Upper lobe of right lung (tissue), 1 donor: Measurements from ENCODE around the gene VSTM2A. TPM values are rescaled to one million over a fixed set of nuclear protein-coding genes. Genes with fewer than 3 reads are reported as not detected.
"Not testable (repeated sequence)": the region's sequence is repeated elsewhere in the genome, so short reads cannot be mapped to it uniquely, and the experiment has no call there.

Experiments
- ATAC-seq: fragments of 200-7000 bp; cut with Tn5 transposase; one replicate; pipeline ENCODE4 v1.9.1; 2020; ENCODE audit warnings: mild to moderate bottlenecking, moderate library complexity
- DNase-seq: peaks from one replicate; pipeline ENCODE4 v3.0.0-alpha.2; 2020
- H3K27ac ChIP-seq: fragments of 200-600 bp; one replicate; pipeline ENCODE4 v1.8.0; 2022
- H3K27me3 ChIP-seq: fragments of 200-600 bp; one replicate; pipeline ENCODE4 v1.8.0; 2022; ENCODE audit warnings: mild to moderate bottlenecking
- H3K36me3 ChIP-seq: fragments of 200-600 bp; one replicate; pipeline ENCODE4 v1.8.0; 2022
- H3K4me1 ChIP-seq: fragments of 200-600 bp; one replicate; pipeline ENCODE4 v1.8.0; 2022
- H3K4me3 ChIP-seq: fragments of 200-600 bp; one replicate; pipeline ENCODE4 v1.8.0; 2022; ENCODE audit warnings: mild to moderate bottlenecking
- H3K9me3 ChIP-seq: fragments of 200-600 bp; one replicate; pipeline ENCODE4 v1.8.0; 2022
- CTCF ChIP-seq: fragments of 200-600 bp; IDR thresholded peaks from one replicate; pipeline ENCODE4 v1.8.0; 2022; ENCODE audit warnings: antibody characterized with exemption
- intact Hi-C: fragments of 100-400 bp; cut with DNase I; formaldehyde crosslinking; loops from one replicate; pipeline ENCODE4 v1.11.0; 2022
- long read RNA-seq: library from polyadenylated mRNA; unstranded; transcript quantifications from one replicate; pipeline ENCODE4 v2.0.0, GENCODE V29; 2021
- total RNA-seq: library from RNA; stranded (reverse); fragmentation: NEBNext Ultra II Directional; extraction: Animal tissue kit (Norgen Biotek cat#: 25700); gene quantifications from one replicate; pipeline ENCODE4 v1.2.1, GENCODE V29; 2021
- donor health status: DM: no; HTN: yes; CAD: no; lungs with severe emphysema.

Gene VSTM2A, protein sequence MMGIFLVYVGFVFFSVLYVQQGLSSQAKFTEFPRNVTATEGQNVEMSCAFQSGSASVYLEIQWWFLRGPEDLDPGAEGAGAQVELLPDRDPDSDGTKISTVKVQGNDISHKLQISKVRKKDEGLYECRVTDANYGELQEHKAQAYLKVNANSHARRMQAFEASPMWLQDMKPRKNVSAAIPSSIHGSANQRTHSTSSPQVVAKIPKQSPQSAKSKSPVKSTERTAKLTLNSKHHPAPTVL
- not detected for total RNA-seq
- long read RNA-seq = 0 reads

GRCh38 chr7:54541669-54542625 lies at the start of gene VSTM2A:
TSS of gene VSTM2A (plus strand) at chr7:54542375. CDS start at chr7:54542731, 356 bp downstream.
- Histone ChIP-seq H3K9me3 (no peaks in the 10 kb centered on the region), H3K27ac (no peak within 1 kb of the TSS), H3K36me3 (no peaks in the 10 kb centered on the region), H3K27me3 (peaks cover 57% of the 10 kb centered on the region), H3K4me1 (peaks cover 4% of the 10 kb centered on the region), H3K4me3 (peak within 1 kb of the TSS; percentile 25)
- TF ChIP-seq CTCF = no peak
- intact Hi-C loops = no loop called here
- ATAC-seq = peak; percentile 36
- no peak for DNase-seq

GRCh38 chr7:54504531-54504930 lies 37.6 kb upstream of the VSTM2A start:
- H3K4me3 ChIP-seq, ATAC-seq, H3K27ac ChIP-seq, H3K4me1 ChIP-seq, intact Hi-C loops, H3K27me3 ChIP-seq, H3K9me3 ChIP-seq, H3K36me3 ChIP-seq, DNase-seq: not testable (repeated sequence)

DNA sequence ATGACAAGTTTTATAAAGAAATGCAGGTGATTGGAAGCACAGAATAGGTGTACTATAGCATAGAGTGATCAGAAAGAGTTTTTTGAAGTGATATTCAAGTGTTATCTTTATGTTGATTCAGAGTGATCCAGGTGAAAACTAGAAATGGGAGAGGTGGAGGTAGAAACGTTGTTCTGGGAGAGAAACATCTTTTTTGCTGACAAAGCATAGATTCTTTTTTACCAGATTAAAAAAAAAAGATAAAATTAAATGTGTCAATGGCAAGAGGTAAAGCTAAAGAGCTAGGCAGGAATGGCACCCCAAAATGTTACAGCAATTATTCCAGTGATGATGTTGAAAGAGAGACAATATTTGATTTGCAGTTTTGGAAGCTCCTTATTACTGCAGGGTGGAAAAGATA lies 12.6 kb upstream of the VSTM2A start:
- Histone ChIP-seq H3K9me3 (no peaks in the 10 kb centered on the region), H3K27me3 (no peaks in the 10 kb centered on the region), H3K4me1 (no peaks in the 10 kb centered on the region), H3K27ac (no peak overlapping the region), H3K4me3 (no peak overlapping the region), H3K36me3 (no peaks in the 10 kb centered on the region)
- intact Hi-C loops = no loop called here
- TF ChIP-seq CTCF = no peak
- DNase-seq (no peak), ATAC-seq (no peak)

- intact Hi-C loops = no loop called here
Measured at GRCh38 chr7:54538122-54538521, 4.1 kb upstream of the VSTM2A start.

DNA sequence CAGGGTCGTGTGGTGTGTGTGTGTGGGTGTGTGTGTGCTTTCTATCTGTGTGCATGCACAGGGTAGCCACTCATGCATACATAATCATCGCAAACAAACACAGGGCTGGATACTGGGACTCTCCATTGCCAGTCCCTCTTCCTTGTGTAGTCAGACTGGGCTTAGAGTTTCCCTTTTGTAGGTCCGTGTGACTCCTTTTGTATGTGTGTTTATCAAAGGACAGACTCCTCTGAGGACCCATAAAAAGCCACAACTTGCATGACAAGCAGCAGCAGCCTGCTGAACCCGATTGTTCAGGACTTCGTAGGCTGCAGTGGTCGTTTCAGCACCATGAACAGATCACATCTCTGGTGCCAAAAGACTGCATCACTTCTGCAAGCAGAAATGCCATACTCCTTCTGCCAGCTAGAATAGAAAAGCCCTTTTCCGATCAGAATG lies 895 bp downstream of the VSTM2A start:
- Histone ChIP-seq H3K36me3 (no peaks in the 10 kb centered on the region), H3K27me3 (peaks cover 60% of the 10 kb centered on the region), H3K27ac (no peak overlapping the region), H3K9me3 (no peaks in the 10 kb centered on the region), H3K4me3 (no peak overlapping the region), H3K4me1 (peaks cover 4% of the 10 kb centered on the region)
- no peak for DNase-seq
- no peak for ATAC-seq
- no peak for TF ChIP-seq CTCF
- intact Hi-C loops = no loop called here

More at GRCh38 chr7:54538122-54538521, 4.1 kb upstream of the VSTM2A start:
- H3K27ac ChIP-seq = no peak overlapping the region
- DNase-seq (no peak), ATAC-seq (no peak)
- H3K4me3 ChIP-seq = no peak overlapping the region
- H3K4me1 ChIP-seq = peaks cover 4% of the 10 kb centered on the region
- H3K36me3 ChIP-seq = no peaks in the 10 kb centered on the region
- peaks cover 24% of the 10 kb centered on the region for H3K27me3 ChIP-seq
- no peaks in the 10 kb centered on the region for H3K9me3 ChIP-seq
- TF ChIP-seq CTCF = no peak

GRCh38 chr7:54544149-54544526 lies 2.0 kb downstream of the VSTM2A start:
- Histone ChIP-seq H3K27ac (no peak overlapping the region), H3K27me3 (peaks cover 60% of the 10 kb centered on the region), H3K9me3 (no peaks in the 10 kb centered on the region), H3K4me3 (no peak overlapping the region), H3K4me1 (peaks cover 4% of the 10 kb centered on the region), H3K36me3 (no peaks in the 10 kb centered on the region)
- intact Hi-C loops = no loop called here
- TF ChIP-seq CTCF = no peak
- DNase-seq (no peak), ATAC-seq (no peak)
